Breast epithelium (tissue), 4 donors: ENCODE measurements around the gene SAMD8. TPM values are rescaled to one million over a fixed set of nuclear protein-coding genes. Genes with fewer than 3 reads are reported as not detected.
A peak's percentile ranks its signal among the peaks of the same experiment; 100 is the strongest.
"Not testable (repeated sequence)": the region's sequence is repeated elsewhere in the genome, so short reads cannot be mapped to it uniquely, and the experiment has no call there.

Experiments used
- DNase-seq, 2 donors: peaks; one replicate each; pipeline ENCODE4 v3.0.0-alpha.2; 2019; ENCODE audit warnings: low spot score in 2 of 2
- H3K27ac ChIP-seq, 2 donors: fragments of 200-600 bp; sonication (generic) in 1 of 2; one replicate each; pipeline ENCODE4 v1.5.1; 2016 to 2019; ENCODE audit warnings: mild to moderate bottlenecking in 1 of 2
- H3K27me3 ChIP-seq, 2 donors: fragments of 200-600 bp; sonication (generic) in 1 of 2; one replicate each; pipeline versions ENCODE4 v1.5.1 to v1.6.0; 2017 to 2019; ENCODE audit warnings: control low read depth in 1 of 2, mild to moderate bottlenecking in 1 of 2
- H3K36me3 ChIP-seq: fragments of 200-600 bp; one replicate; pipeline ENCODE4 v1.5.1; 2019
- H3K4me1 ChIP-seq, 2 donors: fragments of 200-600 bp; sonication (generic); one replicate each; pipeline ENCODE4 v1.5.1; 2016 to 2019; ENCODE audit warnings: control low read depth in 1 of 2
- H3K4me3 ChIP-seq, 3 donors: fragments of 200-600 bp; sonication (generic); 1 replicate in 2 of 3; 2 replicates in 1 of 3; pipeline ENCODE4 v1.5.1; 2016 to 2019; ENCODE audit warnings: mild to moderate bottlenecking in 3 of 3, moderate library complexity in 2 of 3
- H3K9me3 ChIP-seq, 2 donors: fragments of 200-600 bp; sonication (generic) in 1 of 2; one replicate each; pipeline ENCODE4 v1.5.1; 2016 to 2019; ENCODE audit warnings: control low read depth in 1 of 2
- CTCF ChIP-seq, 3 donors: fragments of 450-650 bp; IDR thresholded peaks; one replicate each; pipeline ENCODE4 v1.5.1; 2016 to 2017; ENCODE audit warnings: antibody characterized with exemption in 3 of 3, mild to moderate bottlenecking in 3 of 3, moderate library complexity in 3 of 3
- POLR2A ChIP-seq: fragments of 450-650 bp; IDR thresholded peaks from one replicate; pipeline ENCODE4 v1.6.1; 2016; ENCODE audit warnings: antibody characterized with exemption, mild to moderate bottlenecking, moderate library complexity
- POLR2AphosphoS5 ChIP-seq, 3 donors: sonication (generic); formaldehyde crosslinking; IDR thresholded peaks; one replicate each; pipeline ENCODE4 v1.6.1; 2017; ENCODE audit warnings: antibody characterized with exemption in 3 of 3
- intact Hi-C: fragments of 100-400 bp; cut with DNase I; formaldehyde crosslinking; loops from one replicate; pipeline ENCODE4 v1.15.1; 2023; ENCODE audit warnings: low total_unique reads
- total RNA-seq, 3 donors: library from RNA; depleted of rRNA; stranded (reverse); fragments of >200 nt; gene quantifications; one replicate each; pipeline ENCODE4 v1.1.0, GENCODE V29; 2016

Gene SAMD8
- total RNA-seq, 3 donors from 2014 or later: 41.0 to 45.2 (median 41.3) TPM

- no peaks in the 10 kb centered on the region for H3K9me3 ChIP-seq
- peak in 1 of 2 donors; percentile 24 for DNase-seq
- H3K4me1 ChIP-seq: no peaks in the 10 kb centered on the region
- peak overlapping the region in 1 of 2 donors; percentile 9 for H3K27ac ChIP-seq
- intact Hi-C loops: loop anchor here (10.0 kb wide), 1 partner anchor 130 kb away; the partner anchor contains the start of gene COMTD1
- no peaks in the 10 kb centered on the region for H3K36me3 ChIP-seq
- no peak for TF ChIP-seq CTCF (IDR thresholded peaks at IDR 0.05)
- TF ChIP-seq POLR2A: no peak
- TF ChIP-seq POLR2AphosphoS5 (IDR thresholded peaks at IDR 0.05): no peak
- no peaks in the 10 kb centered on the region for H3K27me3 ChIP-seq
- H3K4me3 ChIP-seq: no peak overlapping the region
These were observed 6.6 kb upstream of the SAMD8 start for GRCh38 chr10:75104842-75105241.

- TF ChIP-seq CTCF (IDR thresholded peaks at IDR 0.05): no peak
- TF ChIP-seq POLR2AphosphoS5 (IDR thresholded peaks at IDR 0.05): no peak
- no peak for TF ChIP-seq POLR2A
- no peak for DNase-seq
- no peaks in the 10 kb centered on the region for H3K4me1 ChIP-seq
- no peaks in the 10 kb centered on the region for H3K27me3 ChIP-seq
- H3K36me3 ChIP-seq: no peaks in the 10 kb centered on the region
- no peak overlapping the region for H3K27ac ChIP-seq
- H3K4me3 ChIP-seq: no peak overlapping the region
- H3K9me3 ChIP-seq: no peaks in the 10 kb centered on the region
- intact Hi-C loops: loop anchor here (10.0 kb wide), 1 partner anchor 129 kb away; the partner anchor contains the start of gene COMTD1
These were observed 5.8 kb upstream of the SAMD8 start for GRCh38 chr10:75105576-75106197.

DNA sequence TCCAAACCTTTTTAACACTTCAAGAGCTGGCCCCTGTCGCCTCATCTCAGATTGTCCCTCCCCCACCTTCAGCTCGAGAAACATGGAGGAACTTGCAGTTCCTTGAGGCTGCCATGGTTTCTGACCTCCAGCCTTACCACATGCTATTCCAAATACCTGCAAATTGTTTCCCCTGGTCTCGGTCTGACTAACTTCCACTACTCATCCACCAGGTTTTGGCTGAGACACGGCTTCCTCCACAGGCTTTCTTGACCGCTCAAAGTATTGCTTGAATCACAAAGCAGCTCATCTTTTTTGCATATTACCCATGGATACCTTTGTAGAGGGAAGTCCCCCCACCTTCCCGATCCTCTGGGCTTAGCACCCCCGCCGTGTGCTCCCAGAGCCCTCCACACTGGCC is 5.2 kb upstream of the SAMD8 start:
- H3K27me3 ChIP-seq: no peaks in the 10 kb centered on the region
- intact Hi-C loops: loop anchor here (10.0 kb wide), 1 partner anchor 129 kb away; the partner anchor contains the start of gene COMTD1
- TF ChIP-seq POLR2AphosphoS5 (IDR thresholded peaks at IDR 0.05) (no peak), POLR2A (no peak), CTCF (IDR thresholded peaks at IDR 0.05) (no peak)
- H3K36me3 ChIP-seq: no peaks in the 10 kb centered on the region
- DNase-seq: no peak
- H3K27ac ChIP-seq: no peak overlapping the region
- no peak overlapping the region for H3K4me3 ChIP-seq
- no peaks in the 10 kb centered on the region for H3K4me1 ChIP-seq
- no peaks in the 10 kb centered on the region for H3K9me3 ChIP-seq

DNA sequence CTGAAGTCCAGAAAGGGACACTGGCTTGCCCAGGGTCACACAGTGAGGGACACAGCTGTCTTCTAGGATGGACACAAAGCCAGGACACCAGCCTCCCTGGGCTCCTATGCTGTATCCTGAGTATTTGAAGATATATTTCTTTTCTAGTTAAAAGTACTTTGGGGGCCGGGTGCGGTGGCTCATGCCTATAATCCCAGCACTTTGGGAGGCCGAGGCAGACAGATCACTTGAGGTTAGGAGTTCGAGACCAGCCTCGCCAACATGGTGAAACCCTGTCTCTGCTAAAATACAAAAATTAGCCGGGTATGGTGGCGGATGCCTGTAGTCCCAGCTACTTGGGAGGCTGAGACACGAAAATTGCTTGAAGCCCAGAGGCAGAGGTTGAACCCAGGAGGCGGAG is 4.6 kb upstream of the SAMD8 start:
- not testable (repeated sequence) for H3K9me3 ChIP-seq, H3K27ac ChIP-seq, H3K4me3 ChIP-seq, H3K4me1 ChIP-seq, H3K27me3 ChIP-seq, H3K36me3 ChIP-seq, DNase-seq
- intact Hi-C loops: loop anchor here (10.0 kb wide), 1 partner anchor 128 kb away; the partner anchor contains the start of gene COMTD1

GRCh38 chr10:75107756-75108683 is 3.4 kb upstream of the SAMD8 start:
- H3K4me1 ChIP-seq: peaks cover 0 to 4% of the 10 kb centered on the region in 2 donors
- no peak for TF ChIP-seq POLR2AphosphoS5 (IDR thresholded peaks at IDR 0.05)
- TF ChIP-seq POLR2A: no peak
- no peak for TF ChIP-seq CTCF (IDR thresholded peaks at IDR 0.05)
- no peak for DNase-seq
- intact Hi-C loops: loop anchor here (10.0 kb wide), 1 partner anchor 127 kb away; the partner anchor contains the start of gene COMTD1
- H3K9me3 ChIP-seq: no peaks in the 10 kb centered on the region
- H3K36me3 ChIP-seq: no peaks in the 10 kb centered on the region
- H3K27me3 ChIP-seq: no peaks in the 10 kb centered on the region
- peak overlapping the region; percentile 45 to 57 for H3K27ac ChIP-seq
- H3K4me3 ChIP-seq: no peak overlapping the region
